GM13977 (cell line): ENCODE measurements around the gene LTBP4.

Experiments
- DNase-seq: peaks from one replicate; pipeline ENCODE4 v3.0.0; 2012; ENCODE audit warnings: low spot score
- in situ Hi-C: fragments of 300-500 bp; cut with MboI; formaldehyde crosslinking; loops from one replicate; pipeline ENCODE4 v1.12.0; 2022; ENCODE audit warnings: low sequenced_read_pairs, low pct_unique_long_range_greater_than_20kb, mixed read lengths, inconsistent platforms; ENCODE audit not compliant: unreplicated experiment
- TF ChIP-seq, protein P1 (sequence below): IDR thresholded peaks from 2 replicates; pipeline ENCODE4 v1.5.1; 2012; ENCODE audit warnings: mild to moderate bottlenecking, control low read depth; ENCODE audit not compliant: insufficient read depth; ENCODE audit errors: extremely low read depth, missing control alignments

Gene LTBP4

GRCh38 chr19:40625406-40626120 is 24.4 kb downstream of the LTBP4 start:
- TF ChIP-seq, protein P1, sequence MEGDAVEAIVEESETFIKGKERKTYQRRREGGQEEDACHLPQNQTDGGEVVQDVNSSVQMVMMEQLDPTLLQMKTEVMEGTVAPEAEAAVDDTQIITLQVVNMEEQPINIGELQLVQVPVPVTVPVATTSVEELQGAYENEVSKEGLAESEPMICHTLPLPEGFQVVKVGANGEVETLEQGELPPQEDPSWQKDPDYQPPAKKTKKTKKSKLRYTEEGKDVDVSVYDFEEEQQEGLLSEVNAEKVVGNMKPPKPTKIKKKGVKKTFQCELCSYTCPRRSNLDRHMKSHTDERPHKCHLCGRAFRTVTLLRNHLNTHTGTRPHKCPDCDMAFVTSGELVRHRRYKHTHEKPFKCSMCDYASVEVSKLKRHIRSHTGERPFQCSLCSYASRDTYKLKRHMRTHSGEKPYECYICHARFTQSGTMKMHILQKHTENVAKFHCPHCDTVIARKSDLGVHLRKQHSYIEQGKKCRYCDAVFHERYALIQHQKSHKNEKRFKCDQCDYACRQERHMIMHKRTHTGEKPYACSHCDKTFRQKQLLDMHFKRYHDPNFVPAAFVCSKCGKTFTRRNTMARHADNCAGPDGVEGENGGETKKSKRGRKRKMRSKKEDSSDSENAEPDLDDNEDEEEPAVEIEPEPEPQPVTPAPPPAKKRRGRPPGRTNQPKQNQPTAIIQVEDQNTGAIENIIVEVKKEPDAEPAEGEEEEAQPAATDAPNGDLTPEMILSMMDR = no peak
- in situ Hi-C loops = no loop called here
- no peak for DNase-seq

DNA sequence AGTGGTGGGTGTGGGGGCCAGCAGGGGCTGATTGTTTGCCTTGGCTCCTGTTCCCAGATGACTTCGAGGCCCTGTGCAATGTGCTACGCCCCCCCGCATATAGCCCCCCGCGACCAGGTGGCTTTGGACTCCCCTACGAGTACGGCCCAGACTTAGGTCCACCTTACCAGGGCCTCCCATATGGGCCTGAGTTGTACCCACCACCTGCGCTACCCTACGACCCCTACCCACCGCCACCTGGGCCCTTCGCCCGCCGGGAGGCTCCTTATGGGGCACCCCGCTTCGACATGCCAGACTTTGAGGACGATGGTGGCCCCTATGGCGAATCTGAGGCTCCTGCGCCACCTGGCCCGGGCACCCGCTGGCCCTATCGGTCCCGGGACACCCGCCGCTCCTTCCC is 25.7 kb downstream of the LTBP4 start:
- TF ChIP-seq, protein P1 = no peak
- in situ Hi-C loops = no loop called here
- DNase-seq = no peak

GRCh38 chr19:40627486-40628279 is 26.5 kb downstream of the LTBP4 start:
- no peak for DNase-seq
- TF ChIP-seq, protein P1 = no peak
- in situ Hi-C loops = no loop called here

DNA sequence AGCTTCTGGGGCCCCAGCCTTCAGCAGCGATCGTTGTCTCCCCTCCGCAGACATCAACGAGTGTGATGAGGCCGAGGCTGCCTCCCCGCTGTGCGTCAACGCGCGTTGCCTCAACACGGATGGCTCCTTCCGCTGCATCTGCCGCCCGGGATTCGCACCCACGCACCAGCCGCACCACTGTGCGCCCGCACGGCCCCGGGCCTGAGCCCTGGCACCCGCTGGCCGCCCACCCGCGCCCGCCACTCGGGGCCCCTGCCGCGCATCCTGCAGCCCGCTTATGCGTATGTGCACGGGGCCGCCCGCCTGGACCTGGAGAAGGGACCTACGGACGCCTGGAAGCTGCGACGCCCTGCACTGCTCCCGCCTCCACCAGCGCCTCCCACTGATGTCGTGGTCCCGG is 28.2 kb downstream of the LTBP4 start:
- TF ChIP-seq, protein P1 = no peak
- in situ Hi-C loops = no loop called here
- no peak for DNase-seq

DNA sequence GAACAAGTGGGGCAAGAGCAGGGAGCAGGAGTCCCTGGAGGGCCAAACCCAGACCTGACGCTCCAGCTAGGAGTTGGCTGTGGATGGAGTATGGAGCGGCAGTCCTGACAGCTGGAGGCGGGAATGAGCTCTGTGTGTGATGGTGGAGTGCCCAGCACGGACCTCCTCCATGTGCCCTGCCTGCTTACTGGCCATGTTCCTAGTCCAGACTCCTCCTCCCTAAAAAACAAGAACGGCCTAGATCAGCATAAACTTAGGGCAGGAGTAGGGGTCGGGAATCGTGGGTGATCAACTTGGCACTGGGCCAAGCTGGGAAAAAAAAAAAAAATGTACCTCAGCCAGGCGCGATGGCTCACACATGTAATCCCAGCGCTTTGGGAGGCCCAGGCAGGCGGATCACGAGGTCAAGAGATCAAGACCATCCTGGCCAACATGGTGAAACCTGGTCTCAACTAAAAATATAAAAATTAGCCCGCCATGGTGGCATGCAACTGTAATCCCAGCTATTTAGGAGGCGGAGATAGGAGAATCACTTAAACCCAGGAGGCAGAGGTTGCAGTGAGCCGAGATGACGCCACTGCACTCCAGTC is 29.5 kb downstream of the LTBP4 start:
- TF ChIP-seq, protein P1 = no peak
- DNase-seq = no peak
- in situ Hi-C loops = no loop called here

GRCh38 chr19:40632311-40633036 is 31.3 kb downstream of the LTBP4 start:
- TF ChIP-seq, protein P1 = no peak
- in situ Hi-C loops = no loop called here
- no peak for DNase-seq
